PC-9 (cell line): ENCODE results near the gene OR8G5. TPM values are rescaled to one million over a fixed set of nuclear protein-coding genes. Genes with fewer than 3 reads are reported as not detected.

ENCODE experiments used
- BruUV-seq: library from RNA; stranded (reverse); fragments of 400-500 nt; replicated peaks from 2 replicates; lab custom pipeline; 2021; lab: Mats Ljungman, UMichigan
- CTCF ChIA-PET: fragments of 300-600 bp; sonication (Branson Sonifier 250); formaldehyde crosslinking; loops from one replicate; lab custom pipeline; 2022; ENCODE audit warnings: antibody characterized with exemption; lab: Charles Lee
- POLR2A ChIA-PET: fragments of 300-600 bp; sonication (Branson Sonifier 250); formaldehyde crosslinking; loops from one replicate; lab custom pipeline; 2022; ENCODE audit warnings: antibody characterized with exemption; ENCODE audit not compliant: unreplicated experiment; lab: Charles Lee
- DNase-seq, 2 experiments: peaks; one replicate each; pipeline versions ENCODE4 v3.0.0 to v3.0.0-alpha.2; 2015 to 2022; ENCODE audit warnings: mixed read lengths in 1 of 2
- H2AFZ ChIP-seq: fragments of 200-600 bp; sonication (generic); 2 replicates; pipeline ENCODE4 v1.8.1; 2017; ENCODE audit warnings: antibody characterized with exemption
- H3F3A ChIP-seq: fragments of 200-600 bp; sonication (generic); 2 replicates; pipeline ENCODE4 v1.8.1; 2017; ENCODE audit warnings: antibody characterized with exemption, mild to moderate bottlenecking, low read depth; ENCODE audit not compliant: insufficient read depth
- H3K27ac ChIP-seq: fragments of 200-600 bp; sonication (generic); 2 replicates; pipeline ENCODE4 v1.6.1; 2016; ENCODE audit warnings: mixed run types
- H3K27me3 ChIP-seq: fragments of 200-600 bp; sonication (generic); 2 replicates; pipeline ENCODE4 v1.6.1; 2016; ENCODE audit warnings: low read depth, mixed run types; ENCODE audit not compliant: insufficient read depth
- H3K36me3 ChIP-seq: fragments of 200-600 bp; sonication (generic); 2 replicates; pipeline ENCODE4 v1.6.1; 2016; ENCODE audit warnings: low read depth, mixed run types
- H3K4me1 ChIP-seq: fragments of 200-600 bp; sonication (generic); replicated peaks from 2 replicates; pipeline ENCODE4 v1.6.1; 2016; ENCODE audit warnings: mixed run types; ENCODE audit not compliant: insufficient read depth
- H3K4me2 ChIP-seq: fragments of 200-600 bp; sonication (generic); 2 replicates; pipeline ENCODE4 v1.6.1; 2017; ENCODE audit warnings: mixed run types
- H3K4me3 ChIP-seq: fragments of 200-600 bp; sonication (generic); 2 replicates; pipeline ENCODE4 v1.6.1; 2016; ENCODE audit warnings: mixed run types
- H3K79me2 ChIP-seq: fragments of 200-600 bp; sonication (generic); 2 replicates; pipeline ENCODE4 v1.6.1; 2017; ENCODE audit warnings: low read depth, mixed run types
- H3K9me2 ChIP-seq: fragments of 200-600 bp; sonication (generic); 2 replicates; pipeline ENCODE4 v1.8.1; 2017; ENCODE audit warnings: mild to moderate bottlenecking; ENCODE audit not compliant: insufficient read depth
- H3K9me3 ChIP-seq: fragments of 200-600 bp; sonication (generic); 2 replicates; pipeline ENCODE4 v1.8.1; 2016; ENCODE audit warnings: low read depth; ENCODE audit not compliant: insufficient read depth
- H4K20me1 ChIP-seq: fragments of 200-600 bp; sonication (generic); 2 replicates; pipeline ENCODE4 v1.8.1; 2017; ENCODE audit not compliant: insufficient read depth
- EZH2 ChIP-seq: fragments of 200-600 bp; sonication (generic); IDR thresholded peaks from 2 replicates; pipeline ENCODE4 v1.8.0; 2017; ENCODE audit warnings: antibody characterized with exemption, low read depth
- intact Hi-C: fragments of 100-400 bp; cut with micrococcal nuclease; formaldehyde crosslinking; loops from one replicate; pipeline ENCODE4 v1.10.0; 2022; ENCODE audit not compliant: unreplicated experiment
- total RNA-seq: library from RNA; stranded (reverse); gene quantifications from 2 replicates; pipeline ENCODE4 v1.2.3, GENCODE V29; 2021
- TF ChIP-seq, protein P1 (sequence below): fragments of 200-600 bp; sonication (generic); conservative IDR thresholded peaks from 2 replicates; pipeline ENCODE4 v1.6.1; 2017; ENCODE audit warnings: mixed run types, antibody characterized with exemption, mild to moderate bottlenecking, moderate library complexity

OR8G5 gene
- total RNA-seq, 1 experiment from 2014 or later = not detected

DNA sequence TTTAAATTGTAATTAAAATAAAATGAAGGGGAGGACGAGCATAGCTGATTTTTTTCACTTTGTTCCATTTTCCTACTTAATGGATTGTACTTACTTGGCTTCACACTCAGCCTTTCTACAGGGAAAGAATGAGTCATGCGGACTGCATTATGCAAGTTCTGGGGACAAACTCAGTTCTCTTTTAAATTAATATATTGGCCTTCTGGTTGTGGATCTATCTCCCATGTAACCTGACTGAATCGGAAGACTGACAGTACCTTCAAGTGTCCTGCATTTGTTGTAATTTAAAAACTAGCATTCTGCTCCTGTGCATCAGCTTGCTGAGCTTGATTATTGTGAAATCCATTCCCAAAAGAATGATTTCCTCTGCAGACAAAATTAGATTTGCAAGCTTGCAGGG, 45.4 kb downstream of the OR8G5 start:
- CTCF ChIA-PET = no interaction called here

DNA sequence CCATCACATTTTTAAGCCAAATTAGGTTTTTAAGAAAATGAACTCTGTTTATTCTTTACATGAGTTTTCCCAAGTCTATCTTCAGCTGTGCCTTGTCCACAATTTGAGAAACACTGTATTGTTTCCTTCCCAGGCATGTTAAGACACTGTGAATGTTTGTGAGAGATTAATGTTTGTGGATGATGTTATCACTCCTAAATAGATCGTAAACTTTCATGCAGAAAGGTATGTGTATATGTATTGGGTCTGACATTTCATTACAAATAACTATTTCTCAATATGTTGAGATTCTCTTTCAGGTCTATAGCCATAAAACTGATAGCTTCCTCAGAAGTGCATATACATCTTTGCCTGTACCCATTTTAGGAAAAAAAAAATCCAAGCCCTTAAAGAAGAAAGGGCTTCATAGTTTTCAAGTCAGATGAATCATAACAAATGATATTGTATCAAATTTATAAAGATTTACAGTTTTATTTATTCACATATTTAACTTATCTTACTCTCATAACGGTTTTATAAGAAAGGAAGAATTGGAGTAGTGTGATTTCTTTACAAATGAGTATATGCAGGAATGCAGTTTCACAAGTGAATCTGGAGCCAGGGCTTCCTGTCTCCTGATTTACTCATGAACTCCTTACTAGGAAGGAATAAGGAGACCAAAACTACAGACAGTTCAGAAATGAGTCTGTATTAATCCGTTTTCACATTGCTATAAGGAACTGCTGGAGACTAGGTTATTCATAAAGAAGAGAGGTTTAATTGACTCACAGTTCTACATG, 46.4 kb downstream of the OR8G5 start:
- Histone ChIP-seq H3K27ac (no peak overlapping the region), H3K9me2 (0 out of 2 replicates have a peak, but pooled peaks cover 2% of the 10 kb centered on the region), H3K27me3 (no peaks in the 10 kb centered on the region), H3K4me3 (no peak overlapping the region), H3F3A (no peaks in the 10 kb centered on the region), H3K9me3 (no peaks in the 10 kb centered on the region), H3K79me2 (no peaks in the 10 kb centered on the region), H3K4me2 (no peak overlapping the region), H3K36me3 (no peaks in the 10 kb centered on the region), H3K4me1 (no peaks in the 10 kb centered on the region), H4K20me1 (no peaks in the 10 kb centered on the region), H2AFZ (no peak overlapping the region)
- ChIA-PET POLR2A (no interaction called here), CTCF (no interaction called here)
- BruUV-seq = no TSS peak
- intact Hi-C loops = no loop called here
- DNase-seq = no peak
- TF ChIP-seq, protein P1, sequence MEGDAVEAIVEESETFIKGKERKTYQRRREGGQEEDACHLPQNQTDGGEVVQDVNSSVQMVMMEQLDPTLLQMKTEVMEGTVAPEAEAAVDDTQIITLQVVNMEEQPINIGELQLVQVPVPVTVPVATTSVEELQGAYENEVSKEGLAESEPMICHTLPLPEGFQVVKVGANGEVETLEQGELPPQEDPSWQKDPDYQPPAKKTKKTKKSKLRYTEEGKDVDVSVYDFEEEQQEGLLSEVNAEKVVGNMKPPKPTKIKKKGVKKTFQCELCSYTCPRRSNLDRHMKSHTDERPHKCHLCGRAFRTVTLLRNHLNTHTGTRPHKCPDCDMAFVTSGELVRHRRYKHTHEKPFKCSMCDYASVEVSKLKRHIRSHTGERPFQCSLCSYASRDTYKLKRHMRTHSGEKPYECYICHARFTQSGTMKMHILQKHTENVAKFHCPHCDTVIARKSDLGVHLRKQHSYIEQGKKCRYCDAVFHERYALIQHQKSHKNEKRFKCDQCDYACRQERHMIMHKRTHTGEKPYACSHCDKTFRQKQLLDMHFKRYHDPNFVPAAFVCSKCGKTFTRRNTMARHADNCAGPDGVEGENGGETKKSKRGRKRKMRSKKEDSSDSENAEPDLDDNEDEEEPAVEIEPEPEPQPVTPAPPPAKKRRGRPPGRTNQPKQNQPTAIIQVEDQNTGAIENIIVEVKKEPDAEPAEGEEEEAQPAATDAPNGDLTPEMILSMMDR = no peak
- TF ChIP-seq EZH2 = no peak

More for the DNA sequence above, 45.4 kb downstream of the OR8G5 start:
- intact Hi-C loops = no loop called here
- H4K20me1 ChIP-seq = no peaks in the 10 kb centered on the region
- H3K9me3 ChIP-seq = no peaks in the 10 kb centered on the region
- H3K79me2 ChIP-seq = no peaks in the 10 kb centered on the region
- no TSS peak for BruUV-seq
- H2AFZ ChIP-seq = no peak overlapping the region
- H3K4me1 ChIP-seq = no peaks in the 10 kb centered on the region
- H3F3A ChIP-seq = no peaks in the 10 kb centered on the region
- no peaks in the 10 kb centered on the region for H3K36me3 ChIP-seq
- H3K27me3 ChIP-seq = no peaks in the 10 kb centered on the region
- TF ChIP-seq EZH2 = no peak
- TF ChIP-seq, protein P1 = no peak
- no peak overlapping the region for H3K27ac ChIP-seq
- POLR2A ChIA-PET = no interaction called here
- no peak overlapping the region for H3K4me3 ChIP-seq
- 0 out of 2 replicates have a peak, but pooled peaks cover 2% of the 10 kb centered on the region for H3K9me2 ChIP-seq
- DNase-seq = no peak
- H3K4me2 ChIP-seq = no peak overlapping the region

GRCh38 chr11:124307093-124307492, 50.9 kb downstream of the OR8G5 start:
- CTCF ChIA-PET = no interaction called here
- TF ChIP-seq, protein P1 = no peak
- no peak for TF ChIP-seq EZH2
- intact Hi-C loops = no loop called here

More at GRCh38 chr11:124307093-124307492, 50.9 kb downstream of the OR8G5 start:
- DNase-seq = no peak
- H3K4me1 ChIP-seq = no peaks in the 10 kb centered on the region
- BruUV-seq = no TSS peak
- H3K27ac ChIP-seq = no peak overlapping the region
- POLR2A ChIA-PET = no interaction called here
- H3K9me2 ChIP-seq = no peaks in the 10 kb centered on the region
- H3F3A ChIP-seq = no peaks in the 10 kb centered on the region
- no peaks in the 10 kb centered on the region for H3K79me2 ChIP-seq
- H3K36me3 ChIP-seq = no peaks in the 10 kb centered on the region
- no peak overlapping the region for H3K4me3 ChIP-seq
- H3K27me3 ChIP-seq = no peaks in the 10 kb centered on the region
- no peaks in the 10 kb centered on the region for H3K9me3 ChIP-seq
- H4K20me1 ChIP-seq = no peaks in the 10 kb centered on the region
- H2AFZ ChIP-seq = no peak overlapping the region
- no peak overlapping the region for H3K4me2 ChIP-seq
